ENCODE data around the gene SLC22A25.
"Not testable (repeated sequence)": the region's sequence is repeated elsewhere in the genome, so short reads cannot be mapped to it uniquely, and the experiment has no call there.

Gene SLC22A25

DNA sequence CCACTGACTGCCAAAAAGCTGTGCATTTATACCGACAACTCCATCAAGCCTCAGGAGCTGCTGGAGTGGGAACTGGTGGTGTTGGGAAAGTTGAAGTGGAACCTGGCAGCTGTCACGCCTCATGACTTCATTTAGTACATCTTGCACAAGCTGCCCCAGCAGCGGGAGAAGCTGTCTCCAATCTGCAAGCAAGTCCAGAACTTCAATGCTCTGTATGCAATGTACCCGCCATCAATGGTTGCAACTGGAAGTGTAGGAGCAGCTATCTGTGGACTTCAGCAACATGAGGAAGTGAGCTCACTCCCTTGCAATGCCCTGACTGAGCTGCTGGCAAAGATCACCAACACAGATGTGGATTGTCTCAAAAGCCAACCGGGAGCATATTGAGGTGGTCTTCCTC is at the start of gene SLC22A25:
TSS of gene SLC22A25 (minus strand) at position 67 of the 400 bp plus-strand sequence. CDS start 13,947 bp downstream, outside the sequence.
- no peaks in the 10 kb centered on the region for H3K36me3 Mint-ChIP-seq

GRCh38 chr11:63290285-63290684 is 46.9 kb upstream of the SLC22A25 start:
- Mint-ChIP-seq H3K4me3 (no peak overlapping the region), H3K9me3 (peaks cover 21% of the 10 kb centered on the region), H3K36me3 (no peaks in the 10 kb centered on the region), H3K4me1 (no peaks in the 10 kb centered on the region), H3K27me3 (peaks cover 8% of the 10 kb centered on the region), H3K27ac (no peak overlapping the region)
- DNase-seq (ENCODE audit: low spot score in 2 of 2) (no peak), ATAC-seq (ENCODE audit: low read depth) (no peak)

More for the DNA sequence above, at the start of gene SLC22A25:
- H3K9me3 Mint-ChIP-seq: no peaks in the 10 kb centered on the region
- H3K4me3 Mint-ChIP-seq: no peak within 1 kb of the TSS
- no peak within 1 kb of the TSS for H3K27ac Mint-ChIP-seq
- no peaks in the 10 kb centered on the region for H3K4me1 Mint-ChIP-seq
- H3K27me3 Mint-ChIP-seq: peaks cover 13% of the 10 kb centered on the region
- DNase-seq (ENCODE audit: low spot score in 2 of 2) (no peak), ATAC-seq (ENCODE audit: low read depth) (no peak)

GRCh38 chr11:63289658-63290057 is 46.3 kb upstream of the SLC22A25 start:
- Mint-ChIP-seq H3K36me3 (no peaks in the 10 kb centered on the region), H3K27me3 (peaks cover 13% of the 10 kb centered on the region), H3K27ac (no peak overlapping the region), H3K4me1 (no peaks in the 10 kb centered on the region), H3K4me3 (no peak overlapping the region), H3K9me3 (peaks cover 16% of the 10 kb centered on the region)
- no peak for ATAC-seq (ENCODE audit: low read depth)
- DNase-seq (ENCODE audit: low spot score in 2 of 2): no peak

- Mint-ChIP-seq H3K27me3 (peaks cover 34% of the 10 kb centered on the region), H3K36me3 (no peaks in the 10 kb centered on the region), H3K4me1 (no peaks in the 10 kb centered on the region), H3K4me3 (no peak overlapping the region), H3K27ac (no peak overlapping the region), H3K9me3 (peaks cover 4% of the 10 kb centered on the region)
- no peak for DNase-seq (ENCODE audit: low spot score in 2 of 2)
- ATAC-seq (ENCODE audit: low read depth): no peak
Observed at GRCh38 chr11:63282579-63282978, 39.2 kb upstream of the SLC22A25 start.

GRCh38 chr11:63280920-63281319 is 37.5 kb upstream of the SLC22A25 start:
- Mint-ChIP-seq H3K36me3 (no peaks in the 10 kb centered on the region), H3K9me3 (no peaks in the 10 kb centered on the region), H3K27me3 (peaks cover 26% of the 10 kb centered on the region), H3K4me3 (no peak overlapping the region), H3K27ac (no peak overlapping the region), H3K4me1 (no peaks in the 10 kb centered on the region)
- DNase-seq (ENCODE audit: low spot score in 2 of 2) (no peak), ATAC-seq (ENCODE audit: low read depth) (no peak)

DNA sequence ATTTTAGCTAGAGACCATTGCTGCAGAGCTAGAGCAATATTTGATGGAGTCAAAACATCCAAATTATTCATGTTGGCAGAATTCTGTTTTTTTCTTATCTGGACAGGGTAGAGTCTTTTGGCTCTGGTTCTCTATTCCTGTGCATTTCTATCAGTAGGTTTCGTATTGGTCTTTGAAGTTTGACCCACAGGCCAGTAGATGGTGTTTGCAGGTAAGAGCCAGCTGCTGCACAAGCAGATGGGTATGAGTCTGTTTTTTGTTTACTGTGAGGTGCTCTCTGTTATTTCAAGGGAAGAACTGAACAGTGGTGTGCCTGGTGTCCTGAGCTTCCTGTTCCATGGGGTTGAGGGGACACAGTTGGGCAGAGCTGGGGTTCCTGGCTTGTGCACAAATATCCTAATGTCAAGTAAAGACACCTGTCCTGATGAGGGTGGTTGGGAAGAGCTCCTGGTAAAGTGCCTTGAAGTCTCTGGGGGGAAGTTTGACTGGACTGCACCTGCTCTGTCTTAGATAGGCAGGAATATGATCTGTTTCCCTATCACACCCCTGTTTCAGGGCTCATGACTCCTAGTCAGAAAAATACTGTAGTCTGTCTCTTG is 34.0 kb upstream of the SLC22A25 start:
- no peaks in the 10 kb centered on the region for H3K36me3 Mint-ChIP-seq
- peaks cover 9% of the 10 kb centered on the region for H3K27me3 Mint-ChIP-seq
- H3K4me3 Mint-ChIP-seq: no peak overlapping the region
- DNase-seq (ENCODE audit: low spot score in 2 of 2): no peak
- no peaks in the 10 kb centered on the region for H3K9me3 Mint-ChIP-seq
- no peaks in the 10 kb centered on the region for H3K4me1 Mint-ChIP-seq
- no peak overlapping the region for H3K27ac Mint-ChIP-seq
- no peak for ATAC-seq (ENCODE audit: low read depth)

GRCh38 chr11:63274776-63275175 is 31.4 kb upstream of the SLC22A25 start:
- no peaks in the 10 kb centered on the region for H3K36me3 Mint-ChIP-seq
- no peak overlapping the region for H3K27ac Mint-ChIP-seq

GRCh38 chr11:63273685-63274084 is 30.3 kb upstream of the SLC22A25 start:
- DNase-seq (ENCODE audit: low spot score in 2 of 2) (no peak), ATAC-seq (ENCODE audit: low read depth) (no peak)
- peaks cover 5% of the 10 kb centered on the region for H3K27me3 Mint-ChIP-seq
- no peak overlapping the region for H3K27ac Mint-ChIP-seq
- H3K9me3 Mint-ChIP-seq: no peaks in the 10 kb centered on the region
- no peaks in the 10 kb centered on the region for H3K36me3 Mint-ChIP-seq
- H3K4me3 Mint-ChIP-seq: no peak overlapping the region
- no peaks in the 10 kb centered on the region for H3K4me1 Mint-ChIP-seq

More at GRCh38 chr11:63274776-63275175, 31.4 kb upstream of the SLC22A25 start:
- peaks cover 7% of the 10 kb centered on the region for H3K27me3 Mint-ChIP-seq
- ATAC-seq (ENCODE audit: low read depth) (no peak), DNase-seq (ENCODE audit: low spot score in 2 of 2) (no peak)
- H3K4me3 Mint-ChIP-seq: no peak overlapping the region
- no peaks in the 10 kb centered on the region for H3K9me3 Mint-ChIP-seq
- H3K4me1 Mint-ChIP-seq: no peaks in the 10 kb centered on the region

DNA sequence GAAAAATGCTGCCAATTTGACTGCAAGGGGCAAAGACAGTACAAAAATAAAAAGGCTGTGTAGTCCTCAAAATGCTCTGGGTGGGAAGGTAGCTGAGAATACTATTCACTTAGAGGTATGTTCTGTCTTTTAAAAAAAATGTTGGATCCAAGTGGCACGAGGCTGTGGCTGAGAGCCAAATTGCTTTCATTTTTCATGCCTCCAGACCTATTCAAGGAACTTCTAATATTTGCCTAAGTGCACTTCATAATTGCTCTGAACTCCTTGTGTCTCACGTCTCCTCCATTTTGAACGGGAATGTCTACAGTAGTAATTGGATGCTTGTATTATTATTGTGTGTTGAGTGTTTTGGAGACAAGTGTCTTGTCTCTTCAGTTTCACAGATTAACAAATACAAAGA is 19.1 kb upstream of the SLC22A25 start:
- Mint-ChIP-seq H3K9me3 (no peaks in the 10 kb centered on the region), H3K4me3 (no peak overlapping the region), H3K36me3 (no peaks in the 10 kb centered on the region), H3K4me1 (no peaks in the 10 kb centered on the region), H3K27ac (no peak overlapping the region), H3K27me3 (peaks cover 6% of the 10 kb centered on the region)
- no peak for DNase-seq (ENCODE audit: low spot score in 2 of 2)
- no peak for ATAC-seq (ENCODE audit: low read depth)

- H3K9me3 Mint-ChIP-seq: no peaks in the 10 kb centered on the region
- H3K27me3 Mint-ChIP-seq: peaks cover 6% of the 10 kb centered on the region
- H3K36me3 Mint-ChIP-seq: no peaks in the 10 kb centered on the region
- no peak overlapping the region for H3K4me3 Mint-ChIP-seq
- no peak for ATAC-seq (ENCODE audit: low read depth)
- H3K27ac Mint-ChIP-seq: no peak overlapping the region
- H3K4me1 Mint-ChIP-seq: no peaks in the 10 kb centered on the region
- no peak for DNase-seq (ENCODE audit: low spot score in 2 of 2)
Observed at GRCh38 chr11:63251312-63251711, 7.9 kb upstream of the SLC22A25 start.

- Mint-ChIP-seq H3K36me3 (no peaks in the 10 kb centered on the region), H3K27ac (no peak overlapping the region), H3K27me3 (peaks cover 6% of the 10 kb centered on the region), H3K9me3 (no peaks in the 10 kb centered on the region), H3K4me3 (no peak overlapping the region), H3K4me1 (no peaks in the 10 kb centered on the region)
- no peak for DNase-seq (ENCODE audit: low spot score in 2 of 2)
- ATAC-seq (ENCODE audit: low read depth): no peak
Observed at GRCh38 chr11:63250162-63251050, 7.0 kb upstream of the SLC22A25 start.

- Mint-ChIP-seq H3K36me3 (no peaks in the 10 kb centered on the region), H3K27me3 (peaks cover 6% of the 10 kb centered on the region), H3K4me3 (no peak overlapping the region), H3K4me1 (no peaks in the 10 kb centered on the region), H3K27ac (no peak overlapping the region), H3K9me3 (no peaks in the 10 kb centered on the region)
- ATAC-seq (ENCODE audit: low read depth): no peak
- no peak for DNase-seq (ENCODE audit: low spot score in 2 of 2)
Observed at GRCh38 chr11:63248966-63249365, 5.6 kb upstream of the SLC22A25 start.

DNA sequence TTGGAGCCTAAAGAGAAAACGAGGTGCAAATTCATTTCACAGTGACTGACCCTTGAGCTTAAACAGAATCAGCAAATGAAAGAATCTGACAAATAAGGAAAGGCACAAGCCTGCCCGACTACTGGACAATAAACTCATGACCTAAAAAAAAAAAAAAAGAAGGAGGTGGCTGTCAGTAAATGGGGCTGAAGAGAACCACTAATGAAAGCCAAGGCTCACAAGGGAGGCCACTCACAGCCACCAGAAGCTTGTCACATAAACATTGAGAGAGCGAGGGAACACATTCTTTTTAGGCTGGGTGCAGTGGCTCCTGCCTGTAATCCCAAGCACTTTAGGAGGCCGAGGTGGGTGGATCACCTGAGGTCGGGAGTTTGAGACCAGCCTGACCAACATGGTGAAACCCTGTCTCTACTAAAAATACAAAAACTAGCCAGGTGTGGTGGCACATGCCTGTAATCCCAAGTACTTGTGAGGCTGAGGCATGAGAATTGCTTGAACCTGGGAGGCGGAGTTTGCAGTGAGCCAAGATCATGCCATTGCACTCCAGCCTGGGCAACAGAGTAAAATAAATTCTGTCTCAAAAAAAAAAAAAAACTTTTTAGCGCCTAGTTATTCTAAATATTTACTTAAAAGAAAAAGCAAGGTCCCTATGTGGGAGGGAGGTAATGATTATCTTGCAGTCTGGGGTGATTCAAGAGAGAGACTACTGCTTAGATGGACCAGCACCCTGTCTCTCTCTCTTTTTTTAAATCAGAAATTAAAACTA is 4.0 kb upstream of the SLC22A25 start:
- H3K4me1 Mint-ChIP-seq, H3K27ac Mint-ChIP-seq, H3K36me3 Mint-ChIP-seq: not testable (repeated sequence)

DNA sequence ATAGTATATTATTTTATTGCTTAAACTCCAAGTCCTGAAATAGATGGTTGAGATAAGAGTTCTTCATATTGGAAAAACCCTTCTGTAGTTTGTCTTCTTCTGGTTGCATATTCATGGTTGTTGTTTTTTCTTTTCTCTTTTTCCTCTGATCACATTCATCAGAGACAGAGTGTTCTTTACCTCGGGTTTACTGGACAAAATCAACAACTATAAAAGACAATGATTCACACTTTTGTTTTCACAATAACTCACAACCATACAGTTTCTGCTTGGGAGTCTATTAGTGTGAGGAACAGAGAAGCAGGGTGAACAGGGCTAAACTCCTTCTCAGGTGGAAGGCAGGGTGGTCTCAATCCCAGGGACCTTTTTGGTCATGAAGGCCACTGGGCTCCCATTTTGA is 2.6 kb upstream of the SLC22A25 start:
- ATAC-seq (ENCODE audit: low read depth): no peak
- no peak for DNase-seq (ENCODE audit: low spot score in 2 of 2)
- Mint-ChIP-seq H3K27me3 (peaks cover 11% of the 10 kb centered on the region), H3K9me3 (no peaks in the 10 kb centered on the region), H3K36me3 (no peaks in the 10 kb centered on the region), H3K4me3 (no peak overlapping the region), H3K27ac (no peak overlapping the region), H3K4me1 (no peaks in the 10 kb centered on the region)

More for the DNA sequence above, 4.0 kb upstream of the SLC22A25 start:
- H3K27me3 Mint-ChIP-seq: peaks cover 10% of the 10 kb centered on the region
- not testable (repeated sequence) for H3K4me3 Mint-ChIP-seq; DNase-seq (ENCODE audit: low spot score in 2 of 2); ATAC-seq (ENCODE audit: low read depth); H3K9me3 Mint-ChIP-seq
